ENCODE results near the gene CDH10.

CDH10 gene

GRCh38 chr5:24644761-24645160 lies at the start of gene CDH10:
Gene CDH10 (minus strand): TSS chr5:24644978. CDS start chr5:24593490, 51,488 bp downstream.
- no peak for DNase-seq

- DNase-seq: no peak
Observed at GRCh38 chr5:24693609-24694008, 48.8 kb upstream of the CDH10 start.

- no peak for DNase-seq
Observed at GRCh38 chr5:24691074-24691473, 46.3 kb upstream of the CDH10 start.

GRCh38 chr5:24681106-24681505 lies 36.3 kb upstream of the CDH10 start:
- no peak for DNase-seq

GRCh38 chr5:24668050-24668449 lies 23.3 kb upstream of the CDH10 start:
- no peak for DNase-seq

GRCh38 chr5:24649531-24649930 lies 4.8 kb upstream of the CDH10 start:
- no peak for DNase-seq

DNA sequence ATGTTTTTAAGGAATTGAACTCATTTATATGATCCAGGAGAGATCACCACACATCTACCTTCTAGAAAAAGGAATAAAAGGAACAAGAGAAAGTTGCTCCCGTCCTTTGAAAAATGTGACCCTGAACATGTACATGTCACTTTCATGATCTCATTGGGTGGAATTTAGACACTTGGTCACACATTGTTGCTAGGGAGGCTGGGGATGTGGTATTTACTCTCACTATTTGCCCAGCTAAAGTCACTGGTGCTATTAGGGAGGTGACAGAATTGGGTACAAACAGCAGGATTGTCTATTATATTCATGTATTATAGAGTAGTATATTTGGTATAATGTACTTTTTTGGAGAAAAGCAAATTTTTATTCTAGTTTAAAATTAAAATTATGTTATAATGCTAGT lies 2.1 kb upstream of the CDH10 start:
- DNase-seq: no peak

GRCh38 chr5:24645483-24645882 lies 705 bp upstream of the CDH10 start:
- no peak for DNase-seq

DNA sequence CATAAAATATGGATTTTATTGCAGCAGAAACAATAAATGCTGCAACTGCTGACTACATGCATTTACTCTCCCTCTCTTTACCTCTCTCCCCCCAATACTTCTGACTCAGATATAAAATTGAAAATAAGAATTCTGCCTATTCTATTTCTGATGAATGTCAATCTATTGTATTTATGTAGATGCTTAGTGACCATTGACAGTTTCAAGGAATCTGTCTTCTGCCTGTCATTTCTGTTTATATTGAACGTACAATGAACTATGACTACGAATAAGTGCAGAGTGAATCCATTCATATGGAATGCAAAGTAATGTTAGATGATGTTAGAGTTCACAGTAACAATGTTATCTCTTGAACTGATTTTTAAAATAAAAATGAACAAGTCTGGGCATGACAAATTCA lies 898 bp downstream of the CDH10 start:
- no peak for DNase-seq

DNA sequence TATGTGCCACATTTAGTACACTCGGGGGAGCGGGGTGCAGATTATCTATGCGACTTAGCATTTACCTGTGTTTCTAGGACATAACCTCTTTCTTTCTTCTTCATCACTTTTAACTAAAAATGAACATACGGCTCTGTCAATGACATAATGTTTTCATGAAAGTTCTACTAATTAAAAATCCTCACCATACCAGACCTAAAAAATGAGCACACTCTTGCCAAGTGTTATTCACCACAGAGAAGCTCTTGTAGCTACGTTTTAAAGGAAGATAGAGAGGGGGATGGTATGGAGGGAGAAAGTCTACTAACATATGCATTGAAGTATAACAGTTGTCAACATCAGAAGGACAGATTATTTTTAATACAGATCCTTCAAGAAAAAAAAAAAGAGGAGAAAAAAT lies 1.6 kb downstream of the CDH10 start:
- DNase-seq: no peak

- DNase-seq: no peak
Observed at GRCh38 chr5:24642022-24642421, 2.8 kb downstream of the CDH10 start.

- DNase-seq: no peak
Observed at GRCh38 chr5:24635209-24635608, 9.6 kb downstream of the CDH10 start.

DNA sequence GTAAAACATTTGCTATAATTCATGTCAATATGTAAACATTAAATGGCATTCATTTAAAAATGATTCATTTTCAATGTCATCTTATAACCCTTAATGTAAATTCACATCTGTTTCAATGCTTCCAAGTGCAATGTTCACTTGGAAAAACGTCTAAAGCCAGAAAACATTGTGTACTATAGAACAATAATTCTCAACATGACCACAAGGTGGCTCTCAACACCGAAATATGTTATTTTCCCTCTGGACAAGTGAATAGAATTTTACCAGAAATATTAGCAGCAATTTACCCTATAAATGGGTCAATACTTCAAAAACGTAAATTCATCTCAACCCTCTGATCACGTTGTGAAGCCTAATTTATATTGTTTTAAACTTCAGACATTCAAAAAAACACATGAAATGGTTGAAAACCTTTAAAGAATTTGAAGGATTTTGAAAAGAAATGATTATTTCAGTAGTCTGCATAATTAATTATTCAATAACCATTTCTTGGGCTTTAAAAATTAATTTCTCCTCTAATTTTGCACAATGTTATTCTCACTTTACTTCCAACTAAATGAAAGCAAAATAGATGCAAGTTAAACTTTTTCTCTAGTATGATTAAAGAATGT lies 11.0 kb downstream of the CDH10 start:
- DNase-seq: no peak

DNA sequence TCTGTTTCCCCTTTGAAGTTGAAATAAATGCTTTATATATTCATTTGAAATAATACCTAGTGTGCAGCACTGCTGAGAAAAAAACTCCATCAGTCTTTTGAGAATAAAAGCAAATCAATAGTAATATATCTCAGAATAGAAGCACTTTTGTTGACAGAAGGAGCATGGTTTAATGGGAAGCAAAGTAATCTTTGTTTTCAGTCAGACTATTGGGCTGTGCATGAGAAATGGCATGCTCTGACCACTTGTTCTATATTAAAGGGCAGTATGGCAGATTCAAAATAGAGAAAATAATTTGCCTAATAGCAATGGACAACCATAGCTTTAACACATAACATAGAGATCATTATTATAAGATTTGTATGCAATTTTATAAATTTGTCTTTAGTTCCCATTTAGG lies 12.4 kb downstream of the CDH10 start:
- no peak for DNase-seq

GRCh38 chr5:24630918-24631317 lies 13.9 kb downstream of the CDH10 start:
- DNase-seq: no peak

DNA sequence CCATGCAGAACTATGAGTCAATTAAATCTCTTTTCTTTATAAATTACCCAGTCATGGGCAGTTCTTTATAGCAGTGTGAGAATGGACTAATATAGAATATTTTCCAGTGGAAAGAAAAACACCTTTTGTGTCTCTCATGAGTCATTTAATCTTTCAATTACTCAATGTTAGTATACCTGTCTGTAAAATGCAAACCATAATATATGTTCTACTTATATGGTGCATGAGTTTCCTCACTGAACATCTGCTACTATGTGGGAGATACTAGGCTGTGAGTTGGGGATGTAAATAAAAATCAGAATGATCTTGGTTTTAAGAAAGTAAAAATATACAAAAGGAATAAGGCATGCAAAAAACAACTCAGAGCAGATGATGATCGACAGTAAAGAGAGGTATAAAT lies 15.0 kb downstream of the CDH10 start:
- DNase-seq: no peak

GRCh38 chr5:24624872-24625271 lies 19.9 kb downstream of the CDH10 start:
- DNase-seq: no peak

- no peak for DNase-seq
Observed at GRCh38 chr5:24623624-24624023, 21.2 kb downstream of the CDH10 start.

DNA sequence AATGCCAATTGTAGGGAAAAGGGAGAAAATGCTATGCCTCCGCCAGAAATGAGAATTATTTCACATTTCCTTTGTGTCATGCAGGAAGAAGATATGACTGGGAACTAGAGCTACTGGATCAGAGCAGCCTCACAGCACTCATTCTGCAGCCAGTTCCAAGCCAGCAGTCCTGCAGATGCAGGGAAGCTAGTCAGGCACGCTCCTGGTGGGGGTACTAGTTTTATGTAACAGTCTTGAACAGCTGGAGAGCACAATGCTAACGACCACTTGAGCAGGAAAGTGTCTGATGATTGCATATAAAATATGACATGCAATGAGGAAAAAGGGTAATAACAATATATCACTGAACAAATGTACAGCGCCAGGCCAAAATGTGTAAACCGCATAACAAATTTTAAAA lies 21.7 kb downstream of the CDH10 start:
- no peak for DNase-seq

DNA sequence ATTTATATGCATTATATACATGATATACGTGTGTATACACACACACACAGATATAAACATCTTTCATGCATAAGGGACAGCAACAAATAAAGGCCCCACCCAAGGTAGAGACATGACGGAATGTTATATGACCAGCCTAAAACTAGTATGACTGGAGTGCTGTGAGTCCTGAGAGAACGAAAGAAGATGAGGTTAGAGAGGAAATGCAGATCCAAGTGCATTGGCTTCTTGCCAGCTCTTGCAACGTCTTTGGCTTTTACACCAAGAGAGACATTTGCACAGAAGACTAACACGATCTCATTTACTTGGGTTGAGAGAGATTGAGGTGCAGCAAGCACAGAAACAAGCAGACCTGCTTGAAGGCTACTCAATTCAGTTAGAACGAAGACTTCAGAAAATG lies 23.0 kb downstream of the CDH10 start:
- DNase-seq: no peak

GRCh38 chr5:24616566-24616965 lies 28.2 kb downstream of the CDH10 start:
- DNase-seq: no peak

- DNase-seq: no peak
Observed at GRCh38 chr5:24615159-24615558, 29.6 kb downstream of the CDH10 start.

GRCh38 chr5:24609706-24610105 lies 35.1 kb downstream of the CDH10 start:
- no peak for DNase-seq

GRCh38 chr5:24606971-24607370 lies 37.8 kb downstream of the CDH10 start:
- no peak for DNase-seq

DNA sequence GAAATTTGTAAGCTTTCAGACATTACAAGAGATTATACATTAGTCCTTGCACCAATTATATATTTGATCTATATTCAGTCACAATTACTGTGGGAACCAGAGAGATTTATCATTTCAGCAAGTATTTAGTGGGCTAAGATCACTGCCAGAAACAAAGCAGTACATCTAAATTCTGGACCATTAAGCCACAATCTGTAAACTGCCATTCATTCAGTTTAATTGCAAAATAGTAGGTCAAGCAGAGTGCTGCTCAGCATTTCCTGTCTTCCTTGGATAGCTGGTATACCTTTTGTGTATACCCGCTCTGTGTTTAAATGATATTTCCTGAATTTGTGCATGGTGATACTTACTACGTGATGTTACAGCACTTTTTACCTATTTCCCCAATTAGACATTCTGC lies 42.6 kb downstream of the CDH10 start:
- no peak for DNase-seq

DNA sequence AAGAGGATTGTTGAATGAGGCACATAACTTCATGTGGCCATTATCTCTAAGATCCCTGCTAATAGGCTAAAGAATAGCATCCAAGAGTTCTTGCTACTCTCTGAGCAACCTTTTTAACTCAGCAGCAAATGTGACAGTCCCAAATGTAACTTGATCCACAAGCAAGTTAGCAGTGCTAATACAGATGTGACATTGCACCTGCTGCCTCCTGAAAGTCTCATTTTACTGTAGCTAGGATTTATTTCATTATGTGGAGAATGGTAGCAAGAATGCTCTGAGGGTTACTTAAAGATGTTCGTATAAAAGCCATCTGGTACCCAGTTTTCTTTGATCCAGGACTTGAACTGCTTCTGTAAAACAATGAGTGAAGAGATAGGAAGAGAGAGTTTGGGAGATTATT lies 45.8 kb downstream of the CDH10 start:
- no peak for DNase-seq
